BJ (cell line): Measurements from ENCODE around the gene FAIM2. TPM values are rescaled to one million over a fixed set of nuclear protein-coding genes. Genes with fewer than 3 reads are reported as not detected.

Experiments used
- CTCF ChIA-PET: fragments of 350-600 bp; formaldehyde crosslinking; extraction: SDS; loops from one replicate; lab custom pipeline; 2021; ENCODE audit warnings: antibody characterized with exemption, inconsistent platforms; lab: Yijun Ruan, JAX
- POLR2A ChIA-PET: fragments of 300-600 bp; sonication (Branson Sonifier 250); formaldehyde crosslinking; extraction: SDS; loops from one replicate; lab custom pipeline; 2021; ENCODE audit warnings: antibody characterized with exemption; lab: Charles Lee
- DNase-seq: peaks from one replicate; pipeline ENCODE4 v3.0.0-alpha.2; 2011; ENCODE audit warnings: low read depth
- H3K27me3 ChIP-seq: 2 replicates; pipeline ENCODE4 v1.6.0; 2011; ENCODE audit warnings: low read length; ENCODE audit not compliant: control insufficient read depth, insufficient read depth
- H3K36me3 ChIP-seq: 2 replicates; pipeline ENCODE4 v1.5.1; 2011; ENCODE audit warnings: low read length; ENCODE audit not compliant: control insufficient read depth, insufficient read depth
- H3K4me3 ChIP-seq: 2 replicates; pipeline ENCODE4 v1.5.1; 2011; ENCODE audit warnings: low read depth, mild to moderate bottlenecking, control low read depth, low read length
- polyA plus RNA-seq: library from polyadenylated mRNA; depleted of rRNA; stranded (reverse); fragments of >200 nt; gene quantifications from 2 replicates; pipeline ENCODE4 v1.2.3, GENCODE V29; 2011
- TF ChIP-seq, protein P1 (sequence below): IDR thresholded peaks from 2 replicates; pipeline ENCODE4 v1.5.1; 2011; ENCODE audit warnings: low read depth, mild to moderate bottlenecking, control low read depth, inconsistent platforms, low read length, moderate library complexity; ENCODE audit not compliant: insufficient read depth

The FAIM2 gene
- polyA plus RNA-seq, 1 experiment = 3.6 TPM

DNA sequence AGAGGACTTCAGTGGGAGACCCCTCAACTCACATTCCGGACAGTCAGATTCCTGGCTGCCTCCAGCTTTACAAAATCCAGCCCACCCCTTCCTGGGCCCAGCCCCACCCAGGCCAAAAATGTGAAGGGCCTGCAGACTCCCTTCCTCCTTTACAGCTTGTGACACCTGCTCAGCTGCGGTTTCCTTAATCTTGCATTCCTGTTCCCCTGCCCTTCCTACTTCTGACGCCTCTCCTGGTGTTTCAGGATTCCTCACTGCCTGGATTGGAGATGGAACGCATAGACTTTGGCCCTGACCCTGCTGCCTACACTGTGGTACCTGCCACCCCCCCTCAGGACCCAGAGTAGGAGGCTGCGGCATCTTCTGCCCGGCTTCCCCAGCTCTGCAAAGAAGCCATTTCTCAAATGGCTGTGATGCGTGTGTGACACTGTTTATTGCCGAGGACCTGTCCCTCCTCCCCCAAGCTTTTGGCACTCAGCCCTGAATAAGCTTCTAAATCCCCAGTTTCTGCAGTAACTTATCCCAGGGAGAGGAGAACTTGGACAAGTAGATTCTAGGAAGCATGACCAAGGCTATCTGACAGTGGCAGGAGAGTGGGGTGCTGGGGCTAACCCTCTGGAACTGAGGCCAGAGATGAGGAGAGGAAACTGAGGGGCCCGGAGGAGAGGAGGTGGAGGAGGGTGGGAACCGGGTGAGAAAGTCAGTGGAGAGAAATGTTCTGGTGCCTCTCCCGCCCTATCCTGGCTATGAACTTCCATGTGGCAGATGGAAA is 35.9 kb downstream of the FAIM2 start:
- TF ChIP-seq, protein P1, sequence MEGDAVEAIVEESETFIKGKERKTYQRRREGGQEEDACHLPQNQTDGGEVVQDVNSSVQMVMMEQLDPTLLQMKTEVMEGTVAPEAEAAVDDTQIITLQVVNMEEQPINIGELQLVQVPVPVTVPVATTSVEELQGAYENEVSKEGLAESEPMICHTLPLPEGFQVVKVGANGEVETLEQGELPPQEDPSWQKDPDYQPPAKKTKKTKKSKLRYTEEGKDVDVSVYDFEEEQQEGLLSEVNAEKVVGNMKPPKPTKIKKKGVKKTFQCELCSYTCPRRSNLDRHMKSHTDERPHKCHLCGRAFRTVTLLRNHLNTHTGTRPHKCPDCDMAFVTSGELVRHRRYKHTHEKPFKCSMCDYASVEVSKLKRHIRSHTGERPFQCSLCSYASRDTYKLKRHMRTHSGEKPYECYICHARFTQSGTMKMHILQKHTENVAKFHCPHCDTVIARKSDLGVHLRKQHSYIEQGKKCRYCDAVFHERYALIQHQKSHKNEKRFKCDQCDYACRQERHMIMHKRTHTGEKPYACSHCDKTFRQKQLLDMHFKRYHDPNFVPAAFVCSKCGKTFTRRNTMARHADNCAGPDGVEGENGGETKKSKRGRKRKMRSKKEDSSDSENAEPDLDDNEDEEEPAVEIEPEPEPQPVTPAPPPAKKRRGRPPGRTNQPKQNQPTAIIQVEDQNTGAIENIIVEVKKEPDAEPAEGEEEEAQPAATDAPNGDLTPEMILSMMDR = no peak
- DNase-seq = no peak
- Histone ChIP-seq H3K36me3 (no peaks in the 10 kb centered on the region), H3K27me3 (peaks cover 4% of the 10 kb centered on the region; the same call in 1 of the 2 replicates), H3K4me3 (no peak overlapping the region)
- ChIA-PET POLR2A (no interaction called here), CTCF (interaction anchor here (0.6 to 6.8 kb wide), 31 partner anchors 11 to 207 kb away, joined by 3 to 91 read pairs (median 7); partner anchors contain the start of gene BCDIN3D)

DNA sequence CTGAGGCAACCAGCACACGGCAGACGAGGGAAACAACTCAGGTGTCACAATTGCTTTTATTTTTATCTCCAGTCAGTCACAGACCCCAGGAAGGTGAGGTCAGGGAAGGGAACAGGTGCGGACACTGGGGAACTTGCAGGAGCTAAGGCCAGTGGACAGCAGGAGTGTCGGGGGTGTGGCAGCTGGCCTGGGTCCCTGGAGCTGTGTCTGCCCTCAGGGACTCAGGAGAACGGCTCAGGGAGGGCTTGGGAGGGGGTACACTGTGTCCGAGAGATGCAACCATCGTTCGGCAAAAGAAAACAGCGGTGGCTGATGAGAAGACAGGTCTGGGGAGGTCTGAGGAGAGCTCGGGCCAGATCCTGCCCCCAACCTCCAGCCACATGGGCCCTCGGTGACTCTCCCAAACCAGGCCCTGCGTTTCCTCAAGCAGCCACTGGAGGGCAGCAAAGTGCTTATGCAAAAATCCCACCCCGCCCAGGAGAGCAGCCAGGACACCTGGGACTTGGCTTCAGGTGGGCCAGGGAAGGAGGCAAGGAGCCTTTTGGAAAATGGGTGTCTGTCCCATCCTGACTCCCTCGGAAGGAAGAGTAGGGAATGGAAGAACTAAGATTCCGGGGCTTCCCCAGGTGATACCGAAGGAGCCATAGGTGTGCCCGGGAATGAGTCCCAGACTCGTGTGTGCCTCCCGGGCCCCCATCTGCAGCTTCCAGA is 36.7 kb downstream of the FAIM2 start:
- no peaks in the 10 kb centered on the region for H3K36me3 ChIP-seq
- DNase-seq = no peak
- TF ChIP-seq, protein P1 = peak; percentile 97
- ChIA-PET POLR2A (no interaction called here), CTCF (interaction anchor here (0.6 to 6.8 kb wide), 36 partner anchors 9 to 208 kb away, joined by 3 to 91 read pairs (median 5); partner anchors contain the start of genes BCDIN3D and NCKAP5L)
- H3K27me3 ChIP-seq = peaks cover 4% of the 10 kb centered on the region; the same call in 1 of the 2 replicates
- no peak overlapping the region for H3K4me3 ChIP-seq

DNA sequence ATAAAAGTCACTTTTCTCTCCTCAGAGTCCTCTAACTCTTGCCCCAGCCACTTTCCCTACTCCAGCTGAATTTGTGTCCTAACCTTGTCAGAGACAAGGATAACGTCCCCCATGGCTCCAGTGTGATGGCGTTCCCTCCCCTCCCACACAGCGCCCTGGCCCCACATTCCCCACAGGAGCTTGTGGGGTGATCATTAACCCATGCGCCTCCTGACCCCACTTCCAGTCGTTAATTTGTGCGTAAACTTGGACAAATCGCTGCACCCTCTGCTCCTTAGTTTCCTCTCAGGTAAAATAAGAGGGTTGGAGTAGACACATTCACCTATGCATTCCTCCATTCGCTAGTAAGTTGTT is 37.9 kb downstream of the FAIM2 start:
- CTCF ChIA-PET = interaction anchor here (0.8 to 6.8 kb wide), 16 partner anchors 9 to 201 kb away, joined by 3 to 91 read pairs (median 8); partner anchors contain the start of genes BCDIN3D and NCKAP5L
- TF ChIP-seq, protein P1 = no peak
- DNase-seq = no peak
- Histone ChIP-seq H3K27me3 (peaks cover 4% of the 10 kb centered on the region; the same call in 1 of the 2 replicates), H3K4me3 (no peak overlapping the region), H3K36me3 (no peaks in the 10 kb centered on the region)
- POLR2A ChIA-PET = no interaction called here

DNA sequence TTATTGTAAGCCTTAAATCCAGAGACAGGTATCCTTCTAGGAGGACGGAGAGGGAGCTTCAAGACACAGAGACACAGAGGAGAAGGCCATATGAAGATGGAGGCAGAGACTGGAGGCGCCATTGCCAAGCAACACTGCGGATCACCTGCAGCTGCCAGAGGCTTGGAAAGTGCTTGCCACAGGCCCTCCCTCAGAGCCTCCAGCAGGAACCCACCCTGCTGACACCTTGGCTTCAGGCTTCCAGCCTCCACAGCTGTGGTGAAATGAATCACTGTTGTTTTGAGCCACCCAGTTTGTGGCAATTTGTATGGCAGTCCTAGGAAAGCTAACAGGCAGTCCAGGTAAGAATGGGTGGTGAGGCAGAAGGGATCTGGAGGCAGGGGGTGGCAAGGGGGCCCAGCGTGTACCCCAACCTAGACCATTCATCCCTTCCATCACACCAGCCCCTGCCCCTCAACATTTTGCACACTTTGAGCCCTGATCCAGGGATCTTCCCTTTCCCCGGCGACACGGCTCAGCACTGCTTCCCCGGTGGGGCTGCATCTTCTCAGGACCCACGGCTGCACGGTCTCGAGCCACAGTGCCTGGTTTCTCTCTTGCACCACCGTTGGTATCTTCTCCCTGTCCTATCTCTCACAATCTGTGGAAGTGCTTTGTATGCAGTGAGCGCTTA is 38.5 kb downstream of the FAIM2 start:
- Histone ChIP-seq H3K36me3 (no peaks in the 10 kb centered on the region), H3K4me3 (no peak overlapping the region), H3K27me3 (peaks cover 4% of the 10 kb centered on the region; the same call in 1 of the 2 replicates)
- TF ChIP-seq, protein P1 = no peak
- no peak for DNase-seq
- ChIA-PET CTCF (interaction anchor here (0.7 to 6.8 kb wide), 7 partner anchors 20 to 205 kb away, joined by 3 to 91 read pairs (median 13); partner anchors contain the start of gene BCDIN3D), POLR2A (no interaction called here)
